Measurements from ENCODE around the gene SPACDR. TPM values are rescaled to one million over a fixed set of nuclear protein-coding genes. Genes with fewer than 3 reads are reported as not detected.
A peak's percentile ranks its signal among the peaks of the same experiment; 100 is the strongest.

SPACDR gene
- total RNA-seq, 2 experiments from 2014 or later = 0.64 to 0.93 TPM

DNA sequence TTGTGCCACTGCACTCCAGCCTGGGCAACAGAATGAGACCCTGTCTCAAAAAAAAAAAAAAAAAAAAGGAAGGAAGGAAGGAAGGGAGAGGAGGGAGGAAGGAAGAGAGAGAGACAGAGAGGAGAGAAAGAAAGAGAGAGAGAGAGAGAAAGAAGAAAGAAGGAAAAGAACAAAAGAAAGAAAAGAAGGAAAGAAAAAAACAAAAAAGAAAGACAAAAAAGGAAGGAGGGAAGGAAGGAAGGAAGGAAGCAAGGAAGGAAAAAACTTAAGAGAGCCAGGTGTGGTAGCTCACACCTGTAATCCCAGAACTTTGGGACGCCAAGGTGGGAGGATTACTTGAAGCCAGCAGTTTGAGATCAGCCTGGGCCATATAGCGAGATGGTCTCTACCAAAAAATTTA is 731 bp upstream of the SPACDR start:
- Mint-ChIP-seq H3K36me3 (ENCODE audit: low read depth) (peaks cover 60% of the 10 kb centered on the region), H3K4me3 (no peak overlapping the region), H3K27ac (no peak overlapping the region), H3K27me3 (no peaks in the 10 kb centered on the region), H3K4me1 (ENCODE audit: low read depth) (peaks cover 6% of the 10 kb centered on the region), H3K9me3 (no peaks in the 10 kb centered on the region)
- CTCF ChIA-PET = interaction anchor here (0.7 to 1.2 kb wide), 2 partner anchors 95 to 261 kb away, joined by 3 to 9 read pairs; no protein-coding TSS in a partner anchor
- POLR2A ChIA-PET = interaction anchor here (1.1 to 2.1 kb wide), 3 partner anchors 9 to 31 kb away, joined by 4 to 7 read pairs (median 5); partner anchors contain the start of gene PPP1R35
- Histone ChIP-seq H3K27ac (ENCODE audit: low read depth in 1 of 2, low read length in 2 of 2) (no peak overlapping the region), H3K9me3 (ENCODE audit: control insufficient read depth in 1 of 2, insufficient read depth in 1 of 2, low read length in 2 of 2) (no peaks in the 10 kb centered on the region), H3K4me1 (ENCODE audit: insufficient read depth, low read length) (peaks cover 18% of the 10 kb centered on the region), H3K27me3 (ENCODE audit: control insufficient read depth in 1 of 2, insufficient read depth in 2 of 2, low read length in 2 of 2) (no peaks in the 10 kb centered on the region), H3K36me3 (ENCODE audit: insufficient read depth, low read length) (peaks cover 64% of the 10 kb centered on the region), H3K4me3 (ENCODE audit: low read length) (no peak overlapping the region)
- TF ChIP-seq, protein P1, sequence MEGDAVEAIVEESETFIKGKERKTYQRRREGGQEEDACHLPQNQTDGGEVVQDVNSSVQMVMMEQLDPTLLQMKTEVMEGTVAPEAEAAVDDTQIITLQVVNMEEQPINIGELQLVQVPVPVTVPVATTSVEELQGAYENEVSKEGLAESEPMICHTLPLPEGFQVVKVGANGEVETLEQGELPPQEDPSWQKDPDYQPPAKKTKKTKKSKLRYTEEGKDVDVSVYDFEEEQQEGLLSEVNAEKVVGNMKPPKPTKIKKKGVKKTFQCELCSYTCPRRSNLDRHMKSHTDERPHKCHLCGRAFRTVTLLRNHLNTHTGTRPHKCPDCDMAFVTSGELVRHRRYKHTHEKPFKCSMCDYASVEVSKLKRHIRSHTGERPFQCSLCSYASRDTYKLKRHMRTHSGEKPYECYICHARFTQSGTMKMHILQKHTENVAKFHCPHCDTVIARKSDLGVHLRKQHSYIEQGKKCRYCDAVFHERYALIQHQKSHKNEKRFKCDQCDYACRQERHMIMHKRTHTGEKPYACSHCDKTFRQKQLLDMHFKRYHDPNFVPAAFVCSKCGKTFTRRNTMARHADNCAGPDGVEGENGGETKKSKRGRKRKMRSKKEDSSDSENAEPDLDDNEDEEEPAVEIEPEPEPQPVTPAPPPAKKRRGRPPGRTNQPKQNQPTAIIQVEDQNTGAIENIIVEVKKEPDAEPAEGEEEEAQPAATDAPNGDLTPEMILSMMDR (IDR thresholded peaks at IDR 0.05) = no peak
- ATAC-seq (ENCODE audit: poor library complexity) = no peak
- DNase-seq = no peak
- intact Hi-C loops (cut with DNase I, micrococcal nuclease) = loop anchor here in 1 of 2 experiments (10.0 kb wide), 1 partner anchor 590 kb away; no protein-coding TSS in a partner anchor

DNA sequence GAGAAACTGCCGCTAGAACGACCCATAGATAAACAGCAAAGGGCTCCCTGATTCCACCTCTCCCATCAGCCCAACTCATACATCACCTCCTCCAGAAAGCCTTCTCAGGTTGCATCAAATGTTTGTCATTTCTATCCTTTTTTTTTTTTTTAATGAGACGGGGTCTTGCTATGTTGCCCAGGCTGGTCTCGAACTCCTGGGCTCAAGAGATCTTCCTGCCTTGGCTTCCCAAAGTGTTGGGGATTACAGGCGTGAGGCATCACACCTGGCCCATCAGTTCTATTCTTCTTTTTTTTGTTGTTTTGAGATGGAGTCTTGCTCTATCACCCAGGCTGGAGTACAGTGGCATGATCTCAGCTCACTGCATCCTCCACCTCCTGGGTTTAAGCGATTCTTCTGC is 7.0 kb downstream of the SPACDR start:
- Histone ChIP-seq H3K36me3 (ENCODE audit: insufficient read depth, low read length) (peaks cover 25% of the 10 kb centered on the region), H3K9me3 (ENCODE audit: control insufficient read depth in 1 of 2, insufficient read depth in 1 of 2, low read length in 2 of 2) (no peaks in the 10 kb centered on the region), H3K4me3 (ENCODE audit: low read length) (no peak overlapping the region), H3K4me1 (ENCODE audit: insufficient read depth, low read length) (peaks cover 15% of the 10 kb centered on the region), H3K27me3 (ENCODE audit: control insufficient read depth in 1 of 2, insufficient read depth in 2 of 2, low read length in 2 of 2) (no peaks in the 10 kb centered on the region), H3K27ac (ENCODE audit: low read depth in 1 of 2, low read length in 2 of 2) (no peak overlapping the region)
- ATAC-seq (ENCODE audit: poor library complexity) (no peak), DNase-seq (no peak)
- no peaks in the 10 kb centered on the region for H3K27me3 Mint-ChIP-seq
- POLR2A ChIA-PET = no interaction called here
- H3K9me3 Mint-ChIP-seq = no peaks in the 10 kb centered on the region
- no peak overlapping the region for H3K4me3 Mint-ChIP-seq
- H3K4me1 Mint-ChIP-seq (ENCODE audit: low read depth) = peaks cover 15% of the 10 kb centered on the region
- peak overlapping the region; percentile 39 for H3K27ac Mint-ChIP-seq
- CTCF ChIA-PET = no interaction called here
- intact Hi-C loops (cut with DNase I, micrococcal nuclease) = no loop called here
- TF ChIP-seq, protein P1 (IDR thresholded peaks at IDR 0.05) = no peak
- peaks cover 28% of the 10 kb centered on the region for H3K36me3 Mint-ChIP-seq (ENCODE audit: low read depth)

DNA sequence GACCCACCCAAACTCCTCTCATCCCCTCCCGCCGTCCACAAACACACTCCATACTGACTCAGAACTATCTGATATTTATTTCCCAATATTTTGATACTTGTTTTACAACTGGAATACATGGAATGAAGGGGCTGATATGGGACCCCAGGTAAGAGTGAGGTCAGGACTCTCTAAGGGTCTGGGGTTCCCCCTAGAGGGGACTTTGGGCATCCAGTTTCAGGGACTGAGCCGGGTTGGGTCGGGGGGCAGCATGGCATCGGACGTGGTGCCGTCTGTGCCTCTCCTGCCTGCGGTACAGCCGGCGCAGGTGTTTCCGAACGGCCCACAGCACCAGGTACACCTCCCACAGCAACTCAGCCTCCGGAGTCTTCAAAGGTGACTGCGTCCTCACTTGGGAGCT is 7.5 kb downstream of the SPACDR start:
- ChIA-PET CTCF (no interaction called here), POLR2A (no interaction called here)
- Mint-ChIP-seq H3K4me3 (no peak overlapping the region), H3K27me3 (no peaks in the 10 kb centered on the region), H3K9me3 (no peaks in the 10 kb centered on the region), H3K4me1 (ENCODE audit: low read depth) (peaks cover 15% of the 10 kb centered on the region), H3K36me3 (ENCODE audit: low read depth) (peaks cover 23% of the 10 kb centered on the region), H3K27ac (peak overlapping the region; percentile 85)
- peaks cover 15% of the 10 kb centered on the region for H3K4me1 ChIP-seq (ENCODE audit: insufficient read depth, low read length)
- no peak for ATAC-seq (ENCODE audit: poor library complexity)
- H3K36me3 ChIP-seq (ENCODE audit: insufficient read depth, low read length) = peaks cover 22% of the 10 kb centered on the region
- intact Hi-C loops (cut with DNase I, micrococcal nuclease) = no loop called here
- H3K27ac ChIP-seq (ENCODE audit: low read depth in 1 of 2, low read length in 2 of 2) = no peak overlapping the region
- DNase-seq = no peak
- TF ChIP-seq, protein P1 (IDR thresholded peaks at IDR 0.05) = no peak
- no peaks in the 10 kb centered on the region for H3K27me3 ChIP-seq (ENCODE audit: control insufficient read depth in 1 of 2, insufficient read depth in 2 of 2, low read length in 2 of 2)
- no peaks in the 10 kb centered on the region for H3K9me3 ChIP-seq (ENCODE audit: control insufficient read depth in 1 of 2, insufficient read depth in 1 of 2, low read length in 2 of 2)
- no peak overlapping the region for H3K4me3 ChIP-seq (ENCODE audit: low read length)

Measured in CD4-positive, alpha-beta T cell (primary cell).